ENCODE results near the gene ARMH3.

DNA sequence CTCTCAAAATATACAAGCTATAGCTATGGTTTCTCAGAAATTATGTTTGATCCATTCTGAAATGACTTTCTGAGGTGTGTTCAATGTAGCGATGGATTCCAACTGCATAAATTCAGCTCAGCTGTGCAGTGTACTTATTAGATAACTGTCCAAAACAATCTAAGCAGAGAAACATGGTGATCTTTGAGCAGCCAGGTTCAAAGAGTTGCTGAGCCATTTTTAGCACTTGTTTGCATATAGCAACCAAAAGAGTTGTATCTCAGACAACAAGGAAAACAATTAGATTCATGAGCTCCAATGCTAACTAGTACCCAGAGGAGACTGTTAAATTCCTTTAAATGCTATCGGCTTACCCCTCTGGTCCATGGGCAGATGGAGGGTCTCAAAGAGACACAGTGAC, 196.4 kb downstream of the ARMH3 start:
- TF ChIP-seq POLR2A (IDR thresholded peaks at IDR 0.05) (no peak), POLR2AphosphoS5 (IDR thresholded peaks at IDR 0.05) (no peak)
- TF ChIP-seq, protein P1, sequence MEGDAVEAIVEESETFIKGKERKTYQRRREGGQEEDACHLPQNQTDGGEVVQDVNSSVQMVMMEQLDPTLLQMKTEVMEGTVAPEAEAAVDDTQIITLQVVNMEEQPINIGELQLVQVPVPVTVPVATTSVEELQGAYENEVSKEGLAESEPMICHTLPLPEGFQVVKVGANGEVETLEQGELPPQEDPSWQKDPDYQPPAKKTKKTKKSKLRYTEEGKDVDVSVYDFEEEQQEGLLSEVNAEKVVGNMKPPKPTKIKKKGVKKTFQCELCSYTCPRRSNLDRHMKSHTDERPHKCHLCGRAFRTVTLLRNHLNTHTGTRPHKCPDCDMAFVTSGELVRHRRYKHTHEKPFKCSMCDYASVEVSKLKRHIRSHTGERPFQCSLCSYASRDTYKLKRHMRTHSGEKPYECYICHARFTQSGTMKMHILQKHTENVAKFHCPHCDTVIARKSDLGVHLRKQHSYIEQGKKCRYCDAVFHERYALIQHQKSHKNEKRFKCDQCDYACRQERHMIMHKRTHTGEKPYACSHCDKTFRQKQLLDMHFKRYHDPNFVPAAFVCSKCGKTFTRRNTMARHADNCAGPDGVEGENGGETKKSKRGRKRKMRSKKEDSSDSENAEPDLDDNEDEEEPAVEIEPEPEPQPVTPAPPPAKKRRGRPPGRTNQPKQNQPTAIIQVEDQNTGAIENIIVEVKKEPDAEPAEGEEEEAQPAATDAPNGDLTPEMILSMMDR (IDR thresholded peaks at IDR 0.05 in 8 of 11, conservative IDR thresholded peaks at IDR 0.05 in 3 of 11): no peak
